ENCODE data around the gene DDX31.

DNA sequence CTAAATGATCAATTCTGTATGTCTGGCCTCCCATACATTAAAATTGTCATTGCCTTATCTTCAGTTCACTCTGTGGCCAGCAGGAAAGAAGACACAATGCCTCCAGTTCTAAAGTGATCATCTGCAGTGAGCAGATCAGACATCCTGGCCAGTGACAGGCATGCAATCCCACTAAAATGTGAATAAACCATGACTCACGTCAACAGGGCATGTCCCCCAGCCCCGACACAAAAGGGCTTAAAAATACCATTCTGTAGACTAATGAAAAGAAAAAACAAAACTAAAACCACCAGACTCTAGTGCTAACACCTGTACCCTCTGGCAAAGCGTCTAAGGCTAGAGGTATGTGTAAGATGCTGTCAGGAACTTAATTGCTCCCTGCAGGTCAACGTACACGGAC, 38.5 kb downstream of the DDX31 start:
- no peak for TF ChIP-seq POLR2A (IDR thresholded peaks at IDR 0.05)
- no peak for TF ChIP-seq CTCF (IDR thresholded peaks at IDR 0.05)

Data from thyroid gland (tissue), 4 donors.